GM10266 (cell line): ENCODE data around the gene ANKRD6.
"Not testable (repeated sequence)": the region's sequence is repeated elsewhere in the genome, so short reads cannot be mapped to it uniquely, and the experiment has no call there.

Experiments
- DNase-seq: peaks from one replicate; pipeline ENCODE4 v3.0.0; 2012; ENCODE audit errors: extremely low spot score
- TF ChIP-seq, protein P1 (sequence below): IDR thresholded peaks from 2 replicates; pipeline ENCODE4 v1.5.1; 2012; ENCODE audit warnings: mild to moderate bottlenecking, low read depth; ENCODE audit not compliant: control insufficient read depth, insufficient read depth; ENCODE audit errors: missing control alignments

ANKRD6 gene

DNA sequence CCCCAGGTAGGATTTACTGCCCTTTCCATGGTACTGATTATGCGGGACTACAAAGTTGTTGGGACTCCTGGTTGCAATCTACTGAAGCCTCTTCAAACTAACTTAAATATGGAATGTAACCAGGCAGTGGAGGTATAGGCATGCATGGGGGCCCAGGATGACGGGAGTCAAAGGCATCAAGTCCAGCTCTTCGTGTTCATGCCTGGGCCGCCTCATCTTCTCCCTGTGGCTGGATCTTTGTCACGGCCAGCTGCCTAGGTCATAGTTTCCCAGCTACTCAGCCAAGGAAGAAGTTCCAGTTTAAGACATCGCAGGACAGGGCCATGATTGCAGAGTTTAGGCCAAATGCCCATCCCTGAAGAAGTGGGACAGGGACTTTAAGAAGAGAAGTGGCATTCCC is 185.1 kb downstream of the ANKRD6 start:
- TF ChIP-seq, protein P1, sequence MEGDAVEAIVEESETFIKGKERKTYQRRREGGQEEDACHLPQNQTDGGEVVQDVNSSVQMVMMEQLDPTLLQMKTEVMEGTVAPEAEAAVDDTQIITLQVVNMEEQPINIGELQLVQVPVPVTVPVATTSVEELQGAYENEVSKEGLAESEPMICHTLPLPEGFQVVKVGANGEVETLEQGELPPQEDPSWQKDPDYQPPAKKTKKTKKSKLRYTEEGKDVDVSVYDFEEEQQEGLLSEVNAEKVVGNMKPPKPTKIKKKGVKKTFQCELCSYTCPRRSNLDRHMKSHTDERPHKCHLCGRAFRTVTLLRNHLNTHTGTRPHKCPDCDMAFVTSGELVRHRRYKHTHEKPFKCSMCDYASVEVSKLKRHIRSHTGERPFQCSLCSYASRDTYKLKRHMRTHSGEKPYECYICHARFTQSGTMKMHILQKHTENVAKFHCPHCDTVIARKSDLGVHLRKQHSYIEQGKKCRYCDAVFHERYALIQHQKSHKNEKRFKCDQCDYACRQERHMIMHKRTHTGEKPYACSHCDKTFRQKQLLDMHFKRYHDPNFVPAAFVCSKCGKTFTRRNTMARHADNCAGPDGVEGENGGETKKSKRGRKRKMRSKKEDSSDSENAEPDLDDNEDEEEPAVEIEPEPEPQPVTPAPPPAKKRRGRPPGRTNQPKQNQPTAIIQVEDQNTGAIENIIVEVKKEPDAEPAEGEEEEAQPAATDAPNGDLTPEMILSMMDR: no peak

DNA sequence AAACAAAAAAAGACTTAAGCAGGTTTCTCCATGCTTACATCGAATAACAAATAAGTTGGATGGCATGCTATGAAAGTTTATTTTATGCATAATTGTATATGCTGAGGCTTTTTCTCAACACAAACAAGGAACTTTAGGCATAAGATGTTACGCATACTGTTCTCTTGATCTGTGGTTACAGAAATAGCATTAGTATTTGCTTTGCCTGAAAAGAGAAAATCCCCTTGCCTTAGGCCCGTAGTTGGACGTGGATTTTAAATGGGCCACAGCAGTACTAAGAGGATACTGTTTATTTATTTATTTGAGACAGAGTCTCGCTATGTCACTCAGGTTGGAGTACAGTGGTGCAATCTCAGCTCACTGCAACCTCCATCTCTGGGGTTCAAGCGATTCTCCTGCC is 186.6 kb downstream of the ANKRD6 start:
- DNase-seq: no peak
- TF ChIP-seq, protein P1: no peak

More for the DNA sequence above, 185.1 kb downstream of the ANKRD6 start:
- no peak for DNase-seq

GRCh38 chr6:89623749-89624148 is 190.8 kb downstream of the ANKRD6 start:
- no peak for DNase-seq
- TF ChIP-seq, protein P1: no peak

DNA sequence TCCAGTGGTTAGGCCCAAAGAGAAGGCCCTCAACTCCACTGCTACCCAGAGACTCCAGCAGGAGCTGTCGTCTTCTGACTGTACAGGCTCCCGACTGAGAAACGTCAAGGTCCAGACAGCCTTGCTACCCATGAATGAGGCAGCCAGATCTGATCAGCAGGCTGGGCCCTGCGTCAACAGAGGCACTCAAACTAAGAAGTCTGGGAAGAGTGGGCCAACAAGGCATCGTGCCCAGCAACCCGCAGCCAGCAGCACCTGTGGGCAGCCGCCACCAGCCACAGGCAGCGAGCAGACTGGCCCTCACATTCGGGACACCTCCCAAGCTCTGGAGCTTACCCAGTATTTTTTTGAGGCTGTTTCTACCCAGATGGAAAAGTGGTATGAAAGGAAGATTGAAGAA is 197.5 kb downstream of the ANKRD6 start:
- TF ChIP-seq, protein P1: no peak
- DNase-seq: no peak

DNA sequence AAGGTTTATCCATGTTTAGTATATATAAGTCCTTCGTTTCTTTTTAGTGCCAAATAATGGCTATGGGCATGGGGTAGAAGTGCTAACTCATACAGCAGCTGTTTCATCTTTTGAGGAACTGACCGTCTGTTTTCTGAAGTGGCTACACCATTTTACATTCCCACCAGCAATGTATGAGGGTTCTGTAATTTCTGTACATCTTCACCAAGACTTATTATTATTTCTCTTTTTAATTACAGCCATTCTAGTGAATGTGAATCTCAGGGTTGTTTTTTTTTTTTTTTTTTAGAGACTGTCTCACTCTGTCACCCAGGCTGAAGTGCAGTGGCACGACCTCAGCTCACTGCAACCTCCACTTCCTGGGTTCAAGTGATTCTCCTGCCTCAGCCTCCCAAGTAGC is 203.5 kb downstream of the ANKRD6 start:
- DNase-seq: not testable (repeated sequence)

- no peak for DNase-seq
- TF ChIP-seq, protein P1: no peak
Measured at GRCh38 chr6:89637960-89638319, 205.0 kb downstream of the ANKRD6 start.

GRCh38 chr6:89638320-89639195 is 205.6 kb downstream of the ANKRD6 start, which contains the start of gene LYRM2:
Gene LYRM2, minus strand, starts transcription at chr6:89638747. Its CDS starts 31 bp downstream, at chr6:89638716.
- TF ChIP-seq, protein P1: no peak
- DNase-seq: peak; percentile 89

- TF ChIP-seq, protein P1: no peak
- DNase-seq: no peak
Measured at GRCh38 chr6:89640804-89641203, 207.9 kb downstream of the ANKRD6 start.

GRCh38 chr6:89641581-89641980 is 208.6 kb downstream of the ANKRD6 start:
- not testable (repeated sequence) for DNase-seq
